GM19043 (cell line): ENCODE results near the gene LRRIQ1.

ENCODE experiments used
- ATAC-seq: cut with Tn5 transposase; IDR thresholded peaks from one replicate; pipeline ENCODE4 v1.9.1; 2021; ENCODE audit warnings: low read depth; ENCODE audit not compliant: unreplicated experiment

Gene LRRIQ1

DNA sequence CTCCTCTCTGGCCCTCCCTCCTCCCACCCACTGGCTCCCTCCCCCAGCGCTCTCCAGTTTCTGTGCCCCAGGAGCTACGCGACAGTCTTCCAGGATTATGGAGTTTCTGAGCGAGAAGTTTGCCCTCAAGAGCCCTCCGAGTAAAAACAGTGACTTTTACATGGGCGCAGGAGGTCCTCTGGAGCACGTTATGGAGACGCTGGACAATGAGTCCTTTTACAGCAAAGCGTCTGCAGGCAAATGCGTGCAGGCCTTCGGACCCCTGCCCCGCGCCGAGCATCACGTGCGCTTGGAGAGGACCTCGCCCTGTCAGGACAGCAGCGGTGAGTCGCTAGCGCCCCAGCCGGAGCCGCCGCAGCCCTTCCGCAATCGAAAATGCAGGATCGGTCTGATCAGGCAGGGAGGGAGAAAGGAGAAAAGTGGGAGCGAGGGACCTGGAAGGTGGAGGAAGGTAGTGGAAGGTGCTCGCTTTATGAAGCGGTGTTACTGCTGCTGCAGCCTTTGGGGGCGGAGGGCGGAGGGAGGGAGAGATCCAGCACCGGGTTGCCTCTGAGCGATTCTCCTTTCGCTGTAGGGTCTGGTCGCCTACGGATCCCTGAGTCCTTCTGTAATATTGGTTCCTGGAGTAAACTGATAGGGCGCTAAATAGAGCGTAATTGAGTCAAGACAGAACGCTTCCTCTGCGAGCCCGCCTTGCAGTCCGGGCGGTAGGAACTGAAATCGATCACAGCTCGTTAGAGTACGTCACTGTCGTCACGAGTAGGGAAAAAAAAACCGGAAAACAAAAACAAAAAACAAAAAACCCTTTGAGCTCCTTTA lies 244.2 kb downstream of the LRRIQ1 start, which contains the start of gene ALX1:
ALX1 (plus strand) TSS at position 56 of the 819 bp plus-strand sequence; CDS start at position 98, 42 bp downstream.
- no peak for ATAC-seq

- ATAC-seq = no peak
Observed at GRCh38 chr12:85280984-85281630, 245.0 kb downstream of the LRRIQ1 start.

DNA sequence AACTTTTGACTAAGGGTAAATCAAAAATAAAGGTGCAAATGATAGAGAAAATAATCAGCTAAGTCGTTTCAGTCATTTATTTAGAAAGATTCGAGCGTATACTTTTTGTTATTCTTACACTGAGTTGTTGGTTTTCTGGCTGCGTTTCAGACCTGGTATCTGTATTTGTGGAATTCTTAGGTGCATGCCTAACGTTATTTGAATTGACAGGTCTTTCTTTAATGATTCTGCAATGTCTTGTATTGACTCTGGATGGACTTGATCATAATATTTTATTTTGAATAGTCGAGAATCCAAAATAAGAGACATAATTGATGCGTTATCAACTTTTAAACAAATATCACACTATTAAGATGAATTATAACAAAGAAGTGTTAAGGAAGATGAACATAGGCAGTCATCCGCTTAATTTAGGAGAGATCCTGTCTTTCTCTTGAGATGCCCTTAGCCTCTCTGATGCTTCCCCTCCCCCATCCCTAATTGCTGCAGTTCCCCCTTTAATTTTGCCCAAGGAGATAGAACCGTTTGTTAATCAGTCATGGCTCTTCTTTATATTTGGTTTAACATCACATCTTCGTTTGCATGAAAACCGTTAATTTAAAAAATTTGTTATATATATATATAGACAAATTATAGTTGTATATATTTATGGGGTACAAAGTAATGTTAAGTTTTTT lies 245.6 kb downstream of the LRRIQ1 start:
- no peak for ATAC-seq

GRCh38 chr12:85283560-85283959 lies 247.4 kb downstream of the LRRIQ1 start:
- no peak for ATAC-seq
